GM12873 (cell line): Measurements from ENCODE around the gene MBNL1.

Experiments used
- CTCF ChIP-seq: IDR thresholded peaks from 2 replicates; pipeline ENCODE4 v1.5.1; 2012; ENCODE audit warnings: low read depth, mild to moderate bottlenecking, moderate library complexity, low read length, control low read depth; ENCODE audit not compliant: insufficient read depth; ENCODE audit errors: missing control alignments

Gene MBNL1

DNA sequence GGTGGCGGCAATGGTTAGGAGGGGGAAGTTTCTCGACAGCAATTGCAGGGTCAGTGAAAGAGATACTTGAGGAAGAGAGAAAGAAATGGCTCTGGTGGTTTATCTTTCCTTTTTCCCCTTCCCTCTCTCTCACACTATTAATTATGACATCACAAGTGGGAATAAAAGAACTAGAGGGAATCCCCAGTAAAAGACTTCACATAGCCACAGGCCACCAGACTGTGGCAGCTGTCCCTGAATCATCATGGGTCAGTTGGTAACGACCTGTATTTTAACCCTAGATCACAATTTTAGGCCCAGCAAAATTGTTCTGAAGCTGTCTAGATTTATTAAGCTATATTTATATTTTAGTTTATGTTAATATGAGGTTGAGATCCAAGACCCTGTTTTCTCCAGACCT lies 40.3 kb downstream of the MBNL1 start:
- no peak for TF ChIP-seq CTCF

- TF ChIP-seq CTCF: no peak
These were observed 41.0 kb downstream of the MBNL1 start for GRCh38 chr3:152309535-152310307.

DNA sequence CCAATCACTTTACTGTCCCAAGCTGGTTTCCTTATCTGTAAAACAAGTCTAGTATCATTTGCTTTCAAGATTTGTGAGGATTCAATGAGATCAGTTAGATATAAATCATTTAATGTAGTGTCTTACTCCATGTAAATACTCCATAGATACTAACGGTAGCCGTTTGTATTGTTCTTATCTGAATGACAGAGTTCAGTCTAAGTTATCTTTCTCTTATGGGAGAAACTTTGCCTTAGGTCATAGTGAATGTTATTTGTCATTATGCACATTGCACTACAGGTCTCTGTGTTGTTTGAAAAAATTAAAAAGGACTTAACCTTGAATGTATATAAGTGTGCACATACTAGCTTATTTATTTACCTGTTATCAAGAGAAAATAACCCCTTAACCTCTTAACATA lies 44.7 kb downstream of the MBNL1 start:
- TF ChIP-seq CTCF: no peak

GRCh38 chr3:152313914-152314313 lies 45.2 kb downstream of the MBNL1 start:
- TF ChIP-seq CTCF: no peak

- TF ChIP-seq CTCF: no peak
These were observed 46.1 kb downstream of the MBNL1 start for GRCh38 chr3:152314677-152315353.

- no peak for TF ChIP-seq CTCF
These were observed 46.9 kb downstream of the MBNL1 start for GRCh38 chr3:152315623-152316022.

GRCh38 chr3:152316318-152316717 lies 47.6 kb downstream of the MBNL1 start:
- no peak for TF ChIP-seq CTCF
